Transverse colon (tissue), 3 donors: ENCODE measurements around the gene CDYL.

Experiments used
- CTCF ChIP-seq, 5 experiments: fragments of 200-600 bp in 3 of 5; fragments of 450-650 bp in 2 of 5; sonication (generic) in 3 of 5; IDR thresholded peaks; 1 replicate in 2 of 5; 2 replicates in 3 of 5; pipeline ENCODE4 v1.5.1; 2016 to 2017; ENCODE audit warnings: antibody characterized with exemption in 5 of 5, inconsistent platforms in 3 of 5, mild to moderate bottlenecking in 2 of 5, moderate library complexity in 1 of 5
- EP300 ChIP-seq: sonication (generic); formaldehyde crosslinking; IDR thresholded peaks from one replicate; pipeline ENCODE4 v1.6.1; 2017; ENCODE audit warnings: antibody characterized with exemption, low read depth

- no peak for TF ChIP-seq EP300
- TF ChIP-seq CTCF (IDR thresholded peaks at IDR 0.05), result no peak
Measured at GRCh38 chr6:4994741-4995140, 218.5 kb downstream of the CDYL start.
